MM.1S (cell line): ENCODE data around the gene IL1A.

Experiments used
- DNase-seq: peaks from one replicate; pipeline ENCODE4 v3.0.0-alpha.2; 2015
- H2AFZ ChIP-seq: fragments of 300-600 bp; sonication (generic); 2 replicates; pipeline ENCODE4 v1.6.0; 2016; ENCODE audit warnings: antibody characterized with exemption, low read length
- H3F3A ChIP-seq: fragments of 300-600 bp; sonication (generic); 2 replicates; pipeline ENCODE4 v1.6.1; 2016; ENCODE audit warnings: mild to moderate bottlenecking, antibody characterized with exemption, low read length, moderate library complexity, mixed read lengths; ENCODE audit not compliant: insufficient read depth
- H3K27ac ChIP-seq: fragments of 300-600 bp; sonication (generic); 2 replicates; pipeline ENCODE4 v1.5.1; 2016; ENCODE audit warnings: mild to moderate bottlenecking, low read length
- H3K27me3 ChIP-seq: fragments of 300-600 bp; sonication (generic); replicated peaks from 2 replicates; pipeline ENCODE4 v1.6.0; 2016; ENCODE audit warnings: low read length; ENCODE audit not compliant: insufficient read depth
- H3K36me3 ChIP-seq: fragments of 300-600 bp; sonication (generic); replicated peaks from 2 replicates; pipeline ENCODE4 v1.6.1; 2016; ENCODE audit warnings: mild to moderate bottlenecking, low read length, mixed read lengths; ENCODE audit not compliant: insufficient read depth
- H3K4me1 ChIP-seq: fragments of 300-600 bp; sonication (generic); 2 replicates; pipeline ENCODE4 v1.6.1; 2016; ENCODE audit warnings: low read length, mixed read lengths
- H3K4me2 ChIP-seq: fragments of 300-600 bp; sonication (generic); 2 replicates; pipeline ENCODE4 v1.6.0; 2016; ENCODE audit warnings: low read depth, low read length
- H3K4me3 ChIP-seq: fragments of 300-600 bp; sonication (generic); 2 replicates; pipeline ENCODE4 v1.5.1; 2016; ENCODE audit warnings: low read length, mixed read lengths
- H3K79me2 ChIP-seq: fragments of 300-600 bp; sonication (generic); 2 replicates; pipeline ENCODE4 v1.6.1; 2016; ENCODE audit warnings: mixed run types, low read length, mixed read lengths
- H3K9ac ChIP-seq: fragments of 300-600 bp; sonication (generic); 2 replicates; pipeline ENCODE4 v1.6.1; 2016; ENCODE audit warnings: low read length, mixed read lengths
- H3K9me2 ChIP-seq: fragments of 300-600 bp; sonication (generic); replicated peaks from 2 replicates; pipeline ENCODE4 v1.6.1; 2016; ENCODE audit warnings: mild to moderate bottlenecking, low read length, mixed read lengths; ENCODE audit not compliant: insufficient read depth
- H3K9me3 ChIP-seq: fragments of 300-600 bp; sonication (generic); replicated peaks from 2 replicates; pipeline ENCODE4 v1.6.1; 2016; ENCODE audit warnings: mild to moderate bottlenecking, low read length, mixed read lengths; ENCODE audit not compliant: insufficient read depth
- H4K20me1 ChIP-seq: fragments of 300-600 bp; sonication (generic); 2 replicates; pipeline ENCODE4 v1.6.1; 2016; ENCODE audit warnings: mild to moderate bottlenecking, low read length, moderate library complexity, mixed read lengths; ENCODE audit not compliant: insufficient read depth
- CTCF ChIP-seq: fragments of 300-600 bp; sonication (generic); IDR thresholded peaks from 2 replicates; pipeline ENCODE4 v1.5.1; 2016; ENCODE audit warnings: antibody characterized with exemption, low read length, mixed read lengths
- EZH2 ChIP-seq: fragments of 300-600 bp; sonication (generic); optimal IDR thresholded peaks from 2 replicates; pipeline ENCODE3; 2017; ENCODE audit warnings: low read depth, mild to moderate bottlenecking, antibody characterized with exemption, low read length, mixed read lengths
- EZH2phosphoT487 ChIP-seq: fragments of 300-600 bp; sonication (generic); IDR thresholded peaks from 2 replicates; pipeline ENCODE4 v1.6.1; 2018; ENCODE audit warnings: antibody characterized with exemption, low read length

Gene IL1A

GRCh38 chr2:112772911-112773475 is 11.3 kb downstream of the IL1A start:
- no peak overlapping the region for H2AFZ ChIP-seq
- no peaks in the 10 kb centered on the region for H3F3A ChIP-seq
- H3K27me3 ChIP-seq = no peaks in the 10 kb centered on the region
- H3K4me3 ChIP-seq = no peak overlapping the region
- no peak for DNase-seq
- H3K36me3 ChIP-seq = no peaks in the 10 kb centered on the region
- TF ChIP-seq EZH2phosphoT487 = no peak
- TF ChIP-seq CTCF = no peak
- no peak for TF ChIP-seq EZH2
- H4K20me1 ChIP-seq = no peaks in the 10 kb centered on the region
- H3K4me2 ChIP-seq = no peak overlapping the region
- H3K9ac ChIP-seq = no peak overlapping the region
- H3K9me2 ChIP-seq = no peaks in the 10 kb centered on the region
- H3K9me3 ChIP-seq = no peaks in the 10 kb centered on the region
- H3K79me2 ChIP-seq = no peaks in the 10 kb centered on the region
- no peak overlapping the region for H3K27ac ChIP-seq
- H3K4me1 ChIP-seq = peaks cover 7% of the 10 kb centered on the region; the same call in 1 of the 2 replicates

GRCh38 chr2:112772322-112772721 is 12.0 kb downstream of the IL1A start:
- Histone ChIP-seq H3K36me3 (no peaks in the 10 kb centered on the region), H3K4me2 (no peak overlapping the region), H3K27ac (no peak overlapping the region), H3K9me2 (no peaks in the 10 kb centered on the region), H3F3A (no peaks in the 10 kb centered on the region), H3K27me3 (no peaks in the 10 kb centered on the region), H3K4me3 (no peak overlapping the region), H3K4me1 (peaks cover 7% of the 10 kb centered on the region; the same call in 1 of the 2 replicates), H3K9ac (no peak overlapping the region), H4K20me1 (no peaks in the 10 kb centered on the region), H3K9me3 (no peaks in the 10 kb centered on the region), H2AFZ (no peak overlapping the region), H3K79me2 (no peaks in the 10 kb centered on the region)
- DNase-seq = no peak
- TF ChIP-seq EZH2phosphoT487 (no peak), EZH2 (no peak), CTCF (no peak)

- no peaks in the 10 kb centered on the region for H3F3A ChIP-seq
- peaks cover 10% of the 10 kb centered on the region for H3K79me2 ChIP-seq
- no peaks in the 10 kb centered on the region for H3K36me3 ChIP-seq
- DNase-seq = no peak
- H2AFZ ChIP-seq = no peak overlapping the region
- no peaks in the 10 kb centered on the region for H3K9me2 ChIP-seq
- no peaks in the 10 kb centered on the region for H3K27me3 ChIP-seq
- H3K4me2 ChIP-seq = peak overlapping the region; percentile 37; the same call in 1 of the 2 replicates
- no peaks in the 10 kb centered on the region for H3K9me3 ChIP-seq
- no peak for TF ChIP-seq EZH2
- no peak for TF ChIP-seq EZH2phosphoT487
- no peak for TF ChIP-seq CTCF
- H3K4me1 ChIP-seq = peaks cover 11% of the 10 kb centered on the region; the same call in 1 of the 2 replicates
- H3K4me3 ChIP-seq = no peak overlapping the region
- no peaks in the 10 kb centered on the region for H4K20me1 ChIP-seq
- no peak overlapping the region for H3K27ac ChIP-seq
- H3K9ac ChIP-seq = no peak overlapping the region
Measured at GRCh38 chr2:112768432-112768831, 15.9 kb downstream of the IL1A start.
